GM06990 (cell line): ENCODE measurements around the gene BACH2.
"Not testable (repeated sequence)": the region's sequence is repeated elsewhere in the genome, so short reads cannot be mapped to it uniquely, and the experiment has no call there.

Experiments used
- DNase-seq: peaks from one replicate; pipeline ENCODE4 v3.0.0-alpha.2; 2011; ENCODE audit not compliant: insufficient read length; ENCODE audit errors: extremely low read depth
- H3K27me3 ChIP-seq: replicated peaks from 2 replicates; pipeline ENCODE4 v1.6.0; 2011; ENCODE audit warnings: low read length; ENCODE audit not compliant: control insufficient read depth, insufficient read depth
- H3K36me3 ChIP-seq: 2 replicates; pipeline ENCODE4 v1.5.1; 2011; ENCODE audit warnings: low read length; ENCODE audit not compliant: control insufficient read depth, insufficient read depth
- H3K4me3 ChIP-seq: replicated peaks from 2 replicates; pipeline ENCODE4 v1.5.1; 2011; ENCODE audit warnings: low read depth, mild to moderate bottlenecking, control low read depth, low read length
- CTCF ChIP-seq: IDR thresholded peaks from 2 replicates; pipeline ENCODE4 v1.5.1; 2011; ENCODE audit warnings: low read length, control low read depth, mild to moderate bottlenecking, inconsistent platforms; ENCODE audit not compliant: insufficient read depth, poor library complexity, severe bottlenecking

BACH2 gene

DNA sequence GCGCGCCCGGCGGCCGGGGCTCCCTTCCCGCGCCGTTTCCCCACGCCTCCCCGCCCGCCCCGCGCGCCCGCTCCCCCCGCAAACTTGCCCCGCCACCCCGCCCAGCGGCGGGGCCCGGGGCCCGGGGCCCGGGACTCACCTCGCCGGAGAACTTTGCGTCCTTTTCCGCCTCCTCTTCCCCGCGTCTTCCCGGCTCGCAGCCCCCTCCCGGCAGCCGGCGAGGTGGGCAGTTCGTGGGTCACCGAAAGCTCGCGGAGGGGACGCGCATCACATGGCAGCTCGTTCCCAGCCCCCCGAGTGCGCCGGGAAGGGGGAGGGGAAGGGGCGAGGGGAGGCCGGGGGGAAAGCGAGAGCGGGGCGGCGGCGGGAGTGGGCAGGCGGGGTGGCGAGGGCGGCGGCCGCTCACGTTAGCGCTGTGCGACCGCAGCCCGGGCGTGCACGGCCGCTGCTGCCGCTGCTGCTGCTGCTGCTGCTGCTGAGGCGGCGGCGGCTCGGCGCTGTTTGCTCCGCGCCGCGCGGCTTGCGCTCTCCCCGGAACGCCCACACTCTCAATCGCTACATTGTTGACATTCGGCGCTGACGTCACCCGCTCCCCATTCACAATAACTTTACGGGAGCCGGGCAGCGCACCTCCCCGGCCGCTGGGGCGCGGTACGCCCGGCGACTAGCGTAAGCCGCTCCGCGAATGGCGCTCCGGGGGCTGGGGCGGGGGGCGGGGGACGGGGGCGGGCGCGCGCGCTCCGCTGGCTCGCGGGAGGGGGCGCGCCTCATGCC, at the start of gene BACH2:
BACH2 (minus strand) TSS at position 503 of the 774 bp plus-strand sequence. CDS start 287,999 bp downstream, outside the sequence.
- H3K27me3 ChIP-seq = peaks cover 4% of the 10 kb centered on the region

DNA sequence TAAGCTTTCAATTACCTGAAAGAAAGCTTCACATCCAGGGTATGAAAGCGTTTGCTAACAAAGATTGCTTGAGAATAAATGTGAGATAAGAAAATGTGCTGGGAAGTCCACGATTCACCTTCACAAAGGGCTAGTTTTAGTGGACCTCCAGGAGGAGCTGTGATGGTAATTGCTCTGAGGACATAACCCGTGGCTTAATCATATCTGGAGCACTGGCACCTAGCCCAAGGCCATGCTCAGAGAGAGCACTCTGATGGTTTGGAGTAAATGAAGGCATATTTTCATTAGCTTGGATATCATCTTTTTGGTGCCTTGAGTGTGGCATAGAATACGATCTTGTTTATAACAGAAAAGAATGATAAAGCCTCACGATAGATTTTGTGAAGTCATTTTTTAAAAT, 46.9 kb upstream of the BACH2 start:
- no peak for DNase-seq
- Histone ChIP-seq H3K36me3 (no peaks in the 10 kb centered on the region), H3K4me3 (no peak overlapping the region), H3K27me3 (no peaks in the 10 kb centered on the region; the same call in 1 of the 2 replicates)
- TF ChIP-seq CTCF = no peak

More for the DNA sequence above, at the start of gene BACH2:
- DNase-seq = peak; percentile 67
- Histone ChIP-seq H3K4me3 (peak within 1 kb of the TSS; percentile 58), H3K36me3 (no peaks in the 10 kb centered on the region)
- no peak for TF ChIP-seq CTCF

DNA sequence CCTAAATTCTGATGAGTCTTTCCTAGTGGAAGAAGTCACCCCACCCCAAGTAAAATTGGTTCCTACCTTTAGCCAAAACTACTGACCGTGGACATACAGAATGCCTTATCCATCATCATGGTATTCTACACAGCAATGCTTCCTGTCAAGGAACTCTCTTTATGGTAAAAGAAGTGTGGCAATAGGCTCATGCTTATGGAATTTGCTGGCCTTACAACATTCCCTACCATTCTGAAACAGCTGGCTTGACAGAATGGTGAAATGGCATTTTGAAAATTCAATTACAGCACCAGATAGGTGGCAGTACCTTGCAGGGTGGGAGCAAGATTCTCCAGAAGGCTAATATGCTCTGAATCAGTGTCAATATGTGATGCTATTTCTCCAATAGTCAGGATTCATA, 41.8 kb upstream of the BACH2 start:
- no peak for TF ChIP-seq CTCF
- Histone ChIP-seq H3K36me3 (no peaks in the 10 kb centered on the region), H3K27me3 (no peaks in the 10 kb centered on the region; the same call in 1 of the 2 replicates), H3K4me3 (no peak overlapping the region)
- DNase-seq = no peak

- no peak for TF ChIP-seq CTCF
- Histone ChIP-seq H3K4me3 (no peak overlapping the region), H3K36me3 (no peaks in the 10 kb centered on the region), H3K27me3 (no peaks in the 10 kb centered on the region; the same call in 1 of the 2 replicates)
- DNase-seq = no peak
Measured at GRCh38 chr6:90336388-90336947, 39.8 kb upstream of the BACH2 start.

DNA sequence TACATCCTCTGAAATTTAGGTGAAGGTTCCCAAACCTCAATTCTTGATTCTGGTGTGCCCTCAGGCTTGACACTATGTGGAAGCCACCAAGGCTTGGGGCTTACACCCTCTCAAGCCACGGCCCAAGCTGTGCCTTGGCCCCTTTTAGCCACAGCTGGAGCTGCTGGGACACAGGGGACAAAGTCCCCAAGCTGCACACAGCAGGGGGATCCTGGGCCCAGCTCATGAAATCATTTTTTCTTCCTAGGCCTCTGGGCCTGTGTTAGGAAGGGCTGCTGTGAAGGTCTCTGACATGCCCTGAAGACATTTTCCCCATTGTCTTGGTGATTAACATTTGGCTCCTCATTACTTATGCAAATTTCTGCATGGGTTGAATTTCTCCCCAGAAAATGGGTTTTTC, 37.3 kb upstream of the BACH2 start:
- H3K4me3 ChIP-seq = no peak overlapping the region
- no peak for TF ChIP-seq CTCF
- H3K27me3 ChIP-seq = no peaks in the 10 kb centered on the region; the same call in 1 of the 2 replicates
- no peaks in the 10 kb centered on the region for H3K36me3 ChIP-seq
- no peak for DNase-seq

- H3K27me3 ChIP-seq, DNase-seq, H3K36me3 ChIP-seq, H3K4me3 ChIP-seq: not testable (repeated sequence)
Measured at GRCh38 chr6:90332978-90333543, 36.4 kb upstream of the BACH2 start.
